ENCODE results near the gene MAP3K4.

MAP3K4 gene

DNA sequence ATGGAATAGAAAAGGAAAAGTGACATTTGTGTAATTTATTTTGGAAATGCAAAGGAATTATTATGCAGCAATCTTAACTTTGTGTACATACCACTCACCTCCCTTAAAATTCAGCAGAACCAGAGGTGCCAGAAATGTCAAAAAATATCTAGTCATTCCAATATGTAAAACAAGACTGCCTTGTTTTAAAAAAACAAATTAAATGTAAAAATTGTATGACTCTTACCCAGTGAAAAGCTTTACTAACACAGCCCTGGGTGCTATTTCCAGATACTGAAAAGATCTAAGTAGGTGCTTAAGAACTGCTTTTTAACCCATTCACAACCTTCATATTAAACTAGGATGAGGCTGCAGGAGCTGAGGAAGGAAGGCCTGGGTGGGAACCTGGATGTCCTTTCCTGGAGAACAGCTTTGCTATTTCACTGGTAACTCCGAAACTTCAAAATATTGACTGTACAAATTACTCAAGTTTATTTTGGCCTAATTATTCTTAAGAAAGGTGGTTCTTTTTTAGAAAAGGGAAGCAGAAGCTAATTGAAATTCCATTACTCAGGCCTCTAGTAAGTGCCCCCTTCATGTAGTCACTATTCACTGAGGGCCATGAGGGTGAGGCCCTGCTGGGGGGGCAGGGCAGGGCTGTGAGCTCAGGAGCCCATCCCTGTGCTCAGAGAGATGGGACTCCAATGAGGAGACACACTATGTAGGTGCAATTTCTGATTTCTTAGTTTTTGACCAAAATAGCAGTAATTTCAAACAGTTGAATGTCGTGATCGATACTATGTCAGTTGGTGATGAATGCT lies 139.6 kb downstream of the MAP3K4 start:
- DNase-seq: no peak

DNA sequence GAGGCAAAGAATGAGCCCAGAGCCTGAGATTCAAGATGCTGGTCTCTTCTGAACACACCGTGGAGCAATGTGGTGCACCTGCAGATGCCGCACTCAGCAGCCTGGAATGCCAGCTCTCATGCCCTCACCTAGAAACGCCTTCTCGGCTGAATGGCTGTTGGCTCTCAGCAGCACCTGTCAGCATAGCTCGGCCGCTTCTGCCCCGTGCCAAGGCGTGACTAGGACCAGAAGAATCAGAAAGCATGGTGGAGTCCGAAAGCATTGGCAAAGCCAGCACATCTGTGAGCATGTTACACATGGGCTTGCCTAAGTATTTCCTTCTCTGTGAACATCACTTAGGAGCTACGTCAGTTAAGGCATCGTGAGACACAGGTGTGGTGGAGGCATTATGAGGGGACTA lies 140.8 kb downstream of the MAP3K4 start:
- DNase-seq: no peak

DNA sequence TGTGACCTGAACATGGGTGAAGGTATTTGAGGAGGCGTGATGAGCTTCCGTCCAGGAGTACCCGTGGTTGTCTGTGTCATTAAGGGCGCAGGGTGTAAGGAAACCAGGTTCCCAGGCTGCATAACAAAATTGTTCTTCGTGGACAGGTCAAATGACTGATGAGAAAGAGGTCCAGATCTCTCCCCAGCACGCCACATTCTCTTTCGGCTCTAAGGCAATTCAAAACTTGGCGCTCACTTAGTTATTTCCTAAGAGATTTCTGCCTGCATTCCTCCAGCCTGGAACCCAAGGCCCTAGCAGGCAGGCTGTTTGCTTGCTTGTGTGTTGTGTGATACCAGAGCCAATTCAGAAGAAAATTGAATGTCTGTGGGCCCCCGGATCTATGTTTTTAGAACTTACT lies 142.4 kb downstream of the MAP3K4 start:
- no peak for DNase-seq

DNA sequence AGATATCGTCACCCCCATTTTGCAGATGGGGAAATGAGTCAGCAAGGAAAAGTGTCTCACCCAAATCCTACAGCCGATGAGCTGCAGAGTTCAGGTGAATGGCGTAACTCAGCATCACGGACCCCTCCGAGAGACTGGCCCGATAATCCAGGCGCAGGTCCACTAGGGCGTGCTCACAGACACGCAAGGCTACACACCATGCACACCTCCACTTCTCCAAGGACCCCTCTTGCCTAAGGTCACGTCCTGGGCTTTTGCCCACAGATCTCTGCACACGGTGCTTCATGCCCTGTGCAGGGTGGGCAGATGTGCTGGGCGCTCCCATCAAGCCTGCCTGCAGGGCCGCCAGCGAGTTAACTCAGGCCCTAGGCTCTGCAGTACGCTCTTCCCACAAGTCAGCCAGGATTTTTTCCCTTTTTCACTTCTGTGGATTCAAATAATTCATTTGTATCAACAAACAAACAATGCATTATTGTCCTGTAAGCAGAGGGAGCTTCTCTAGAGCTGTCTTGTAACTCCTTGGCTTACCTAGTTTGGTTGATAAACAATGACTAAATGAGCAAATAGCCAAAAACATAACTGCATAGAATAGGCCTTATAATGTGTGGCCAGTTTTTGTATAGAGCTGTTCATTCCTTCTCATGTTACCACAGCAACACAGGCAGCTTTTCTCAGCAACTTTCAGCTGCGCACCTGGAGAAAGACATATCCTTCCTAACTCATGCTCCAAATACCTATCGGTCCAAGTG lies 143.2 kb downstream of the MAP3K4 start:
- DNase-seq: no peak

DNA sequence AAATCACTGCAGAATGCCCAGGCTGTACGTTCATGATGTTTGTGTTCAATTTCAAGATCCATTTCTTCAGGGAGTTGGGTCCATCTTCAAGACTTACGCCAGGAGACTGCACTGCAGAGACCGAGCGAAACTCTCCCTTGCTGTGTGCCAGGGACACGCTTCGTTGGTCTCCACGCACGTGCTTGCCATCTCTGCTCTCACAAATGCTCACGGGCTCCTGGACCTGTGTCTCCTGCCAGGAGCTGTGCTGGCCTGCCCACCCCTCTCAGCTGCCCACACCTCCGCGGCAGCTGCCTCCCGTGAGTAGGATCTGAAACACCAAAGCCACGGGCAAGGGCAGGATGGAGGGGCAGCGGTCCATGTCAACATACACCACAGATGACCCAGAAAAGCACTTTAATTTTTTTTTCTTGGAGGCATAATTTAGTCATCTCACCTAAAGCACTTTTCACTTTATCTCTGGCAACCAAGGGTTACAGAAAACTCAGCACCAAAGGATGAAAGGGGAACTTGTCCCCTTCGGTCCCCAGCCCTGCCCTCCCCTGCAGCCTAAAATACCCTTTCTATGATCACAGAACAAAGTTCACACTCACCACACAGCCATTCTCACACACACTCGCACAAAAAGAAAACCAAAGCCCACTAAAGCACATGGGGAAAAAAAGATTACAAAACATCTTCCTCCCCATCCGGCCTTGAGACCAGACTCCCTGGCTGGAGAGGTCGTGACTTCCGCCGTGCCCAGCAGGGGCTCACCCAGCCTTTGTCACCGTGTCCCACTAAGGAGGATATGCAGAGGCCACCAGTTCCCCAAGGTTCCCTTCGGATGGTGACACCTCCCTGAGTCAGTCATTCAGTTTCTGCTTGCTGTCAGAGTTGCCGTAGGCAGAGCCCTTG lies 144.4 kb downstream of the MAP3K4 start:
- no peak for DNase-seq

DNA sequence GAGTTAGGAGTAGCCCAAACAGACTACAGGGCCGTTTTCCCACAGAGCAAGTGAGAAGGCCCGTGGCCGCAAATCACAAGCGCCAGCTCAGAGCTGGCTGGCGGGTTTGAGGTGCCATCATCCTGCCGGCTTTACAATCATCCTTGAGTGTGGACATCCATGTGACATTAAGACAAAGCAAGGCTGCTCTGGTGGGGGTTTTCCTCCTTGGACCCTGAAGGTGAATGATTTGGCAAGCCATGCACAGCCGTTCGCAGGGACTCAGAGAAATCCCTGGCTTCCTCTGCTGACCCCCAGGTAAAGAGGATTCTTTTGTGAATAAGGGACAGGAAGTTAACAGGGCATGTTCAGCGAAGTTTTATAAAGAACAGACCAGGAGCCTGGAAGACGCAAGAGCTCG lies 145.1 kb downstream of the MAP3K4 start:
- no peak for DNase-seq

DNA sequence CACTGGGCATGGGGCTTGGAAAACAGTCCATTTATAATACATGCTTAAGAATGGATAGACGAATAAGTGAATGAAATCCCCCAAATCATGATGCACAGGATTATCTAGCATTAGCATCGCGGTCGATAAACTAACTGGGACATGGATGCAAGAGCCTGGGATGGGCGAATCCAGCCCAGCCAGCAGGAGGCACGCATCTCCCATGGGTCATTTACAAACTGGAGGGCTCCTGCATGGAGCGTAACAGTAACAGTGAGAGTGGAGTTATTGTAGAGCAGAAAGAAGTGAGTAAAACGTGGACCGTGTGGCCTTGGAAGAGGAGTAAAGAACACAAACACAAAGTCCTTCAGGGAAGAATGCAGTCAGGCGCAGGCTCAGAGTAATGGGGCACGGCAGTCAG lies 145.8 kb downstream of the MAP3K4 start:
- no peak for DNase-seq

DNA sequence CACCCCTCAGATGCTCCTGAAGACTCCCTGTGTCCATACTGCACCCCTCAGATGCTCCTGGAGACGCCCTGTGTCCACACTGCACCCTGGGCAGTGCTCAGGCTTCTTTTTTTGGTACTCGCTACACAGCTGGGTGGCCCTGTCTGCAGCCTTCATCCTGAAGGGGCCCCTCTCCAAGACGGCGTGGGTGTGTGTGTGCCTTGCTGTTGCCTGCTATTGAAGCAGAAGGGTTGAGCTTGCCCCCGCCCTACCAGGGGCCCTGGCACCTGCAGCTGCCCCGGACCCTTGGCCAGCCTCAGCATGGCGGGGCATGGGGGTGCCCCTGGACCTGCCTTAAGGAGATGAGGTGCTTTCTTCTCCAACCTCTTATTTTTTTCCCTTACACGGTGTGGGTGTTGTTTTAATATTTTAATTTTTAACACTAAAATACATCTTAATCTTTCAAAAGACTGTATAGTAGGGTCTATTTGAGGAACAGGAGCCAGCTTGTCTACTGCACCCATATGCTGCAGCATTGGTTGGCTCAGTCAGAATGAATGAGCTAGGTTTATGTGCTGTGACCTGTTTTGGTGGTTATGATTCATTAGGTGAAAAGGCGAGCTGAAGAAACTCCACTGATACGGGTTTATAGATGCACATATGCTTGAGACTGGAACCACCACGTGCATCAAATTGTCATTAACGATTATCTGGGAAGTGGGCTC lies 146.4 kb downstream of the MAP3K4 start:
- DNase-seq: no peak

DNA sequence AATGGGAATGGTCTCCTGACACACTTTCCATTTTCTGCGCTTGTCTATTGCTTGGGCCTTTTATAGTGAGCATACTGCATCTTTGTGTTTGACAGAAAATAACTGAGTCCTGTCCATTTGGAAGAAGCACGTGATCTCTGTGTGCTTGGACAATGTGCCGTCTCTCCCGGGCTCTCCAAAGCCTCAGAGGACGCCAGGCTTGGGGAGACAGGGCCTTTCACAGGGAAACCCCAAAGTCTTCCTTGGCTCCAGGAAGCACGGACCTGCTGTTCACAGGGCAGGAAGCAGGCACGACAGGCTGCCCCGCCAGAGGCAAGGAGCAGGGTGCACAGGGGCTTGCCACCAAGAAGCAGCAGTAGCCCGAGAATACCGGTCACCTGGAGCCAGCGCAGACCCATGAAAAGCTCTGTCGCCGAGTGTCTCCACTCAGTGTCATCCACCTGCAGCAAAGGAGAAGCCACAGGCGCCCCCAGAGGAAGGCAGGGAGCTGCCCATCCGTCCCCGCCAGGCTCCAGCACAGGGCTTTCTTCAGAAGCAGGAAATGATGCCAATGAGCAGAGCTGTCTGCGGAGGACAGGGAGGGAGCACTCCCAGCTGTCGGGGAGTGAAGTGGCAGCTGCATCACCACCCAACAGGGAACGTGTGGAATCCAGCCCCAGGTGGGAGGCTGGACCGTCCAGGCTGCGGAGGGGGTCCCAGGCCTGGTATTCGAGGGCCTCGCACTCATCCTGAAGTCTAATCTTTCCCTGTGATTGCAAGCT lies 147.2 kb downstream of the MAP3K4 start:
- no peak for DNase-seq

DNA sequence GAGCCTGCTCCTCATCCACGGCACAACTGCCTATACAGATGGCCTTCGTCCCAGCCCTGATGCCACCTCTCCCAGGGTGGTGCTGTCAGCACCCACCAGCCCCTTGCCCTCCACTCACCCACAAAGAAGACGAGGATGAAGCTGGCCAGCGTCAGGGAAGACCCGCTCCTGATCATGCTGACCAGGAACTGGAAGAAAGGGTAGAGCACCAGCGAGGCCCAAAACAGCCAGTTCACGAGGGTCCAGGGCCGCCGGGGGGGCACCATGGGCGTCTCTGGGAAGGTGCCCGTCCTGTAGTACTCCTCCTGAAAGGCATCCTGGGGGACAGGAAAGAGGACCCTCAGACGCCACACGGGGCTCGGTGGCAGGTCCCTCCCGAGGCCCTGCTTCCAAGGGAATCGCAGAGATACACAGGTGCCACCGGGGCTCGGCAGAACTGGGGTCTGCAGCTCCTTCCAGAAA lies 147.8 kb downstream of the MAP3K4 start:
- DNase-seq: no peak

DNA sequence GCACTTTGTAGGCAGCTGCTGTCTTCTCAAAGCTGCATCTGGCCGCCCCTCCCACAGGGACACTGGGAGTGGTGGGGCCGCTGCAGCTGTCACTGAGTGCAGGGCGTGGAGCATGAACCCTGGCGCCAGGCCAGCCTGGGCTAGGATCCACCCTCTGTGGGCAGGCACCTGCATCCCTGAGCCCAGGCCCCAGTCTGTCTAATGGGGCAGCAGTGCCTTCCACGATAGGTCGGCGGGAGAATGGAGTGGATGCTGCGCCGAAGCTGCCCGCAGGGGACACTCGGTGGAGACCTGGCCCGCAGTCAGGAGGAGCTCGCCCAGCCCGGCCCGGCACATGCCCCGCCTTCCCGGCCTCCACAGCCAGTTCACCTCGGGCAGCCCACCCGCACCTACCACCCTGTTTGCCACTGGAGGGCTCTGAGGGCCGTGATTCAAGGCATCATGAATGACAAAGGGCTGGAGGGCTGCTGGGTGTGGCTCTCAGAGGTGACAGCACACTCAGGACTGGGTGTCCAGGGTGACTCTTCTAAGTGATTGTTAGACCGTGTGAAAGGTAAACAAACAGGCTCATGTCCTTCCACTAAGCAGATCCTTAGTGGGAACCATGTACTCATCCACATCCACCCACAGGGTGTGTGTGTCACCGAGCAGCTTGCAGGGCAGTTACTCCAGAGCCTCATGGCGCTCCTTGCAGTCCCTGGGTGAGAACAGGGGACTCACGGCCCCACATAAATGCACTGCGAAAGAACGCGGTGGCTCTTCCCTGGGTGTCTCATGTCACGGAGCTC lies 148.4 kb downstream of the MAP3K4 start:
- DNase-seq: no peak

DNA sequence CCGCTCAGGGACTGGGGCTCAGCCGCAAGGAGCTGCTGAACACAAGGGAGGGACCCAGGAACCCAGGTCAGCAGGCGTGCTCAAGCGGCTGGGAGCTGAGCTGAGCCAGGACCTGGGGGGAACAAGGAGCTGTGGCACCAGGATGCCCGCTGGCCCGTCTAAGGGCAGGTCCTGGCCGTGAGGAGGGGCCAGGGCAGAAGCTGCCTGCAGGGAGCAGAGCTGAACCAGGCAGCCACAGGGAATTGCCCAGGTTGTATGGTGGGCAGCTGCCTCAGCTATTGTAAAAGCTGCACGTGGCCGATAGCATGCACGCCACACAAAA lies 148.9 kb downstream of the MAP3K4 start:
- DNase-seq: no peak

DNA sequence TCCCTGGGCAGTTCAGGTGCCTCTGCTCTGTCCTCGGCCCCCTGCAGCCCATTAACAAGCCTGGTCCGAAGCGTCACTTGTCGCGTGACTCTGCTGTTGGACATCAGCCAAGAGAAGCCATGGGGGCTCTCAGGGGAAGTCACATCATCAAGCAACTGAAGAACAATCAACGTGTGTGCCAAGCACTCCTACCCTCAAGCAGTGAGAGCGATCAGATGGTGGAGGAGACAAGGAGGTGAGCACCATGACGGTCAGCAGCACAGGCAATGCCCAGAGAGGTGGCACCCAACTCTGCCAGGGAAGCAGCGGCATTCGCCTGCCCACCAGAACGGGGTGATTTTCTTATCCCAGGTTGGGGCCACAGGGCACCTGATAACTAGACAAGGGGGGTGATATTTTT lies 149.6 kb downstream of the MAP3K4 start:
- no peak for DNase-seq

DNA sequence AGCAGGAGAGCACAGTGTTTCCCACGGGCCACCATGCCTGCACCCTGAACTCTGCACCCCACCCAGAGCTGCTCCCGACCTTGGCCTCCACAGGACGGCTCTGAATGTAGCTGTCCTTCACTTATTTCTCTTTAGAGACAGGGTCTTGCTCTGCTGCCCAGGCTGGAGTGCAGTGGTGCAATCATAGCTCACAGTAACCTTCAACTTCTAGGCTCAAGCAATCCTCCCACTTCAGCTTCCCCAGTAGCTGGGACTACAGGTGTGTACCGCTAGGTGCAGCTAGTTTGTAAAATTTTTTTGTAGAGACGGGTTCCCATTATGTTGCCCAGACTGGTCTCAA lies 151.4 kb downstream of the MAP3K4 start:
- no peak for DNase-seq

DNA sequence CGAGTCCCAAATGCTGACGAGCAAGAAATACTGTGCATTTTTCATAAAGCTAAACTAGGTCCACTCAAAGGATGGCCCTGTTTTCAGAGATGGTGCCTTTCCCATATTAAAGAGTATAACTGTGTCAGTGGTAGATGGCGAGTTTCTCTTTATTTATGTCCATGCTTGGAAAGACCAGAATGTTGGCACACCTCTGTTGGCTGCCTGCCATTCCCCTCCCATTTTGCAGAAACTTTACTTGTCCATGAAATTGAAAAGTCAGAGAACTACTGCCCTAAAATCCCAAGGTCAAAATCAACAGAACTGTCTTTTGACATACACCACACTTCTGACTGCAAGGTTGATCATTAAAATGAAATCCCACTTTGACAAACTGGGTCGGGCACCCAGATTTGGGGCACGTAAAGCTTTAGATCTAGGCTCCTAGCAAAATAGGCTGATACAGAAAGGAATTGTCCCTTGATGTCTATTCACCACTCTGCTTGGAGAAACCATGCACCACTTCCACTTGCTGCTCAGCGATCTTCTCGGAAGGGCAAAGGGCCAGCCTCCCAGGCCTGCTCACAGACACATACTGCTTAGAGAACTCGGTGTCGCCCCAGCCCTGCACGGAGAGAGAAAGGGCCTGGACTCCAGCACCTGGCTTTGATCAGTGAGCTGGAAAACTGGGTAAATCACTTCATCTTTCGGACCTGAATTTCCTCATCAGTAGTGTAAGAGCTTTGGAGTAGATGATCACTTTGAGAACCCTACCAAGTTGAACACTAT lies 152.3 kb downstream of the MAP3K4 start:
- DNase-seq: no peak

DNA sequence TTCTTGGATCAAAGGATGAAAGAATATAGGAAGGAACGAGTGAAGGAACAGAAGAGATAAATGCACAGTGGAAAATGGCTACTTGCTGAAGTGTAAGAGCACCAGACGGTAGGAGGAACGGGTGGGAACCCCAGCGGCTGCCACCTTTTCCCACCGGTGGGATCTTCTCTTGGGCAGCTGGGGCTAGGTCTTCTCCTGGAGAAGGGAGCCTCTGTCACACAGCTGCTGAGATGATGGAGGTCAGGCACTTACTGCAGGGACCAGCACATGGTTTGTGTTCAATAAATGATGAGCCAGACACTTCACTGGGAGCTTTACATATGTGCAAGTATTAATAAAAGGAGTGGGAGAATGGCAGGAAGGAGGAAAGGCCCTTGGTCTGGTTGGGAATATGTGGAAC lies 158.6 kb downstream of the MAP3K4 start:
- no peak for DNase-seq

DNA sequence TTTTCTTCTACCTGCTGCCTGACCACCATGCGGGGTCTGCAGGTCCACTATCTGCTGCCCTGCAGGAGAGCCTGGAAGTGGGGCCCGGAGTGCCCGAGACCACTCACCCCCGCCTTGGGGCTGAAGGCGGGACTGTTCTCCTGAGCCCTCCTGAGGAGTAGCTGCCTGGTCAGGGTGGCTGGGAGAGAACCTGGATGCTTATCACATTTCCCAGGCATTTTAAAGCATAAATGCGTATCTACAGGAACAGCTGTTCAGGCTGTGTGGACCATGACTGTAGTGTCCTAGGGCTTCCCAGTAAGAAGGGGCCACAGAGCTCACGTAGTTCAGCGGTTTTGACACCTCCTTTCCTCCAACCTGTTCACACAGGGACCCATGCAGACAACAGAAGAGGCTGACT lies 159.0 kb downstream of the MAP3K4 start:
- DNase-seq: no peak

DNA sequence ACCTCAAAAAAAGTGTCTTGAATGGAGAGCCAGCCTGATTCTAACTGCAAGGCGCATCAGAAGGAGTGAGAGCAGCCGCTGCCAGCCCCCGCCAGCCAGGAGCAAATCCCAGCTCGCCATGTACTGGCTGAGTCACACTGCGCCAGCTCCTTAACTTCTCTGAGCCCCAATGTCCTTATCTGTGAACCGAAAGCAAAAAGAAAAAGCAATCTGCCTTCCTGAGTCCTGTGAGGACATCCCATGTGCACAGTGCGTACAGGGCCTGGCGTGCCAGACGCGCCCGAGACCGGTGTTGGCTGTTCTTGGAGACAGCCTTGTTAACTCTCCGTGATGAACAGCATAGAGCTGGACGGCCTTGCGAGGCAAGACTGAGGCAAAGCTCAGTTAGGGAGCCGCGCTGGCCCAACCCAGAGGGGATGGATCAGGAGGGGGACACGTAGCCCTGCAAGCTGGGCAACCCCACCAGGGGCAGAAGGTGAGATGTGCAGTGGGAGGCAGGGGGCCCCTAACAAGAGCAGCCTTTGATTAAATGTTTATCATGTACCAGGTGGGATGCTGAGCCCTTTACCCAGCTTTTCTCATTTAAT lies 159.6 kb downstream of the MAP3K4 start:
- DNase-seq: no peak

DNA sequence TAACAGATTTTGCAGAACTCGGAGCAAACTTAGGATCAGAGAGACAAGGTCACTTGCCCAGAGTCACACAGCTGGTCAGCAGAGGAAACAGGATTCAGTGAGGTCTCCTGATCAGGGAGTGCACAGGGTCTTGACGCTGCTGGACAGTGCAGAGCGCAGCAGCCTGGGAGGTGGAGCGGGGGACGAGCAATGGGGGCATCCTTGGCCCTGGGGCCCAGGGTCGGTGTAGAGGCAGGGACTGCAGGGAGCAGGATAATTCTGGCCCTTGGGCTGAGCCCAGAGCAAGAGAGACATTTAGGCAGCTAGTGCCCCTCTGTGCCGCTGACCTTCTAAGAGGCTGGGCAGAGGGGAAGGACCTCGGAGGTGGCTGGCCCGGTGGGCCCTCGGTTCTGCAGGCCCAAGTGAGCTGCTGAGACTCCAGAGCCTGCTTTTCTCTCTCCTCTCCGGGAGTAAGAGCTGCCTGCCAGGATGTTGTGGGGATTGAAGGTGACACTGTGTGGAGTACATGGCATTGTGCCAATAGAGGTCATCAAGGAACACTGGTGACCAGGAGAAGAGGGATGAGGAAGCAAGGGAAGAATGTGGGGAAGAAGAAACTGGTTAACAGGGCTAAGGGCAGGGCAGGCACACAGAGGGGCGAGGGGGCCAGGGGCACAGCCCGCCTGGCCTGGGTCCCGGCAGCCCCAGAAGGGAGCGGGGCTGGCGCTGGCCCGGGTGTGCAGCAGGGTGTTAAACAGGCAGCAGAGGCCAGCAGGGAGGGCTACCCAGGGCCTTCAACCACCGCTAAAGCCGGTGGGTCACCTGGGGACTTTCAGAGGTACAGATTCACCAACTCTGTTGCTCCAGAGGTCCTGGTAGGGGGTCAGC lies 160.3 kb downstream of the MAP3K4 start:
- DNase-seq: no peak

Measured in activated CD4-positive, alpha-beta T cell treated with anti-CD3 and anti-CD28 coated beads for 48 hours (primary cell).